GM10266 (cell line): ENCODE results near the gene WDR81.

ENCODE experiments used
- DNase-seq: peaks from one replicate; pipeline ENCODE4 v3.0.0; 2012; ENCODE audit errors: extremely low spot score
- TF ChIP-seq, protein P1 (sequence below): IDR thresholded peaks from 2 replicates; pipeline ENCODE4 v1.5.1; 2012; ENCODE audit warnings: mild to moderate bottlenecking, low read depth; ENCODE audit not compliant: control insufficient read depth, insufficient read depth; ENCODE audit errors: missing control alignments

WDR81 gene

DNA sequence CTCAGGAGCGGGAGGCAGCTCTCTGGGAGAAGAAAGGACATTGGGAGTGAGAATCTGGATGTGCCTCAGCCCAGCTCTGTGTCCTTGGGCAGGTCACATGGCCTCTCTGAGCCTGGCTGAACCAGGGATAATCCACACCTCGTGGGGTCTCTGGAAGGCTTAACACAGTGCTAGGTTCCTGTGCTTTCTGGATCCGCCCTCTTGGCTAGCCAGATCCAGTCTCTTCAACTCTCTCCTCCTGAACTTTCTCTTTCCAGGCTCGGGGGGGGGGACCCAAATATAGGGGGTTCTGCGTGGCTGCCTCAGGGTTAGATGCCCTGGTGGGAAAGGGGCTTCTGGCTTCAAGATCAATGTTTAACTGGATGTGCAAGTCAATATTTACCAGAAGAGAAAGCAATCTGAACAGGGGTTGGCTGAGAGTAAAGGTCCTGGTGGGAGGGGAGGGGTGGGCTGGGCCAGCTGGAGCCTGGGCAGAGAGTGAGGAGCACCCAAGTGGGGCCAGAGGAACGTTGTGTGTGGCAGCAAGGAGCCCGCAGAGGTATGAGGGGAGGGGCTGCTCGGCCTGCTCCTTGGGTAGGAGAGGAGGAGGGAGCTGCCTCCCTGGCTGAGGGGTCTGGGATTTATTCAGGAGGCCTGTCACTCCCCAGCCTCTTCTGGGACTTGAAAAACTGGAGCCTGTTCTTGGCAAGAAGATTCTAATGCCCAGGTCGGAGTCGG lies 18.0 kb downstream of the WDR81 start, which contains the start of gene SERPINF2:
Gene SERPINF2 (plus strand): TSS at position 501 of the 717 bp plus-strand sequence. CDS start 2,125 bp downstream, outside the sequence.
- TF ChIP-seq, protein P1, sequence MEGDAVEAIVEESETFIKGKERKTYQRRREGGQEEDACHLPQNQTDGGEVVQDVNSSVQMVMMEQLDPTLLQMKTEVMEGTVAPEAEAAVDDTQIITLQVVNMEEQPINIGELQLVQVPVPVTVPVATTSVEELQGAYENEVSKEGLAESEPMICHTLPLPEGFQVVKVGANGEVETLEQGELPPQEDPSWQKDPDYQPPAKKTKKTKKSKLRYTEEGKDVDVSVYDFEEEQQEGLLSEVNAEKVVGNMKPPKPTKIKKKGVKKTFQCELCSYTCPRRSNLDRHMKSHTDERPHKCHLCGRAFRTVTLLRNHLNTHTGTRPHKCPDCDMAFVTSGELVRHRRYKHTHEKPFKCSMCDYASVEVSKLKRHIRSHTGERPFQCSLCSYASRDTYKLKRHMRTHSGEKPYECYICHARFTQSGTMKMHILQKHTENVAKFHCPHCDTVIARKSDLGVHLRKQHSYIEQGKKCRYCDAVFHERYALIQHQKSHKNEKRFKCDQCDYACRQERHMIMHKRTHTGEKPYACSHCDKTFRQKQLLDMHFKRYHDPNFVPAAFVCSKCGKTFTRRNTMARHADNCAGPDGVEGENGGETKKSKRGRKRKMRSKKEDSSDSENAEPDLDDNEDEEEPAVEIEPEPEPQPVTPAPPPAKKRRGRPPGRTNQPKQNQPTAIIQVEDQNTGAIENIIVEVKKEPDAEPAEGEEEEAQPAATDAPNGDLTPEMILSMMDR = no peak
- DNase-seq = no peak

DNA sequence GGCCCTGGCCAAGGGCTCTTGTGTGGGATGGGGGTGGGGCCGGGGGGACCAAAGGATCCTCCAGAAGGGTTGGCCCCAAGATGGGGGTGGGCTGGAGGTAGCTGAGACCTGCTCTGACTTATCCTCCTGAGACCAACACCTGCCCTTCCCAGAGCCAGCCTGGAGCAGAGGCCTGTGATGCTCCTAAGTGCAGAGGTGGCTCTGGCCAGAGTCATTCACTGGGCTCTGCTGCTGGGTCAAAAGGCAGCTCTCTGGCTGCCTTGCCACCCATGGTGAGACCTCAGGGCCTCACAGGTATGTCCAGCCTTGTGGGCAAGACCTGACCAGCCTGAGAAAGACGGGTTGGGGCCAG lies 18.6 kb downstream of the WDR81 start:
- DNase-seq = no peak
- TF ChIP-seq, protein P1 = no peak

DNA sequence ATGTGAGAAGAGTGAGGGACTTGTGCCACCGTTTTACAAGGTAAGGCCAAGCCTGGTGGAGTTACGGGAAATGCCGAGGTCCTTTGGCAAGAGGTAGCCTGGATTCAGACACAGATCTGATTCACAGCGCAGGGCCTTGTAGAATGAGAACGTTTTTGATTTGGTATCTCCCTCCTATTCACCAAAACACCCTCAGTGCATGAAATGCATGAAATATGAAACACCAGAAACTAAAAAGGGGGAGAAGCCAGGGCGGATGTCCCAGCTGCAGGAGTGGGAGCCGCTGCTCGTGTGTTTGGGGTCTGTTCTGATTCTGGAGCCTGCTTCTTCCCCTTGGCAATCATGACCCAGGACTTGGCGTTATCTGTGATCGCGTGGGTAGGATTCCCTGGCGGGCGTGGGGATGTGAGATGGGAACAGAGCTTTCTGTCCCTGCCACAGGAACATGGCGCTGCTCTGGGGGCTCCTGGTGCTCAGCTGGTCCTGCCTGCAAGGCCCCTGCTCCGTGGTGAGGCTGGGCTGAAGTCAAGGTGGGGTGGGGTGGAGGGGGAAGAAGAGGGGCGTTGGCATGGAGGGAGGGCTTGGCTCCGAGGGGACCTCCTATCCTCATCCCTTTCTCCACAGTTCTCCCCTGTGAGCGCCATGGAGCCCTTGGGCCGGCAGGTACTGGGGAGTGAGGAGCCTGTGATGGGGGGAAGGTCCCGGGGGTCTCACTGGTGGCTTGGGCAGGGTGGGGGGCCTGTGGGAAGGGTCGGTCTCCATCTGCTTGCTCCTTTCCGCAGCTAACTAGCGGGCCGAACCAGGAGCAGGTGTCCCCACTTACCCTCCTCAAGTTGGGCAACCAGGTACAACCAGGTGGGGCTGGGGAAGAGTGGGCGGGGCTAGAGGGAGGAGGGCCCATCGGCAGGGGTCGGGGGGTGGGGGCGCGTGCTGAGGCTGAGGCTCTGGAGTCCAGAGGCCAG lies 20.3 kb downstream of the WDR81 start:
- DNase-seq = no peak
- TF ChIP-seq, protein P1 = no peak

DNA sequence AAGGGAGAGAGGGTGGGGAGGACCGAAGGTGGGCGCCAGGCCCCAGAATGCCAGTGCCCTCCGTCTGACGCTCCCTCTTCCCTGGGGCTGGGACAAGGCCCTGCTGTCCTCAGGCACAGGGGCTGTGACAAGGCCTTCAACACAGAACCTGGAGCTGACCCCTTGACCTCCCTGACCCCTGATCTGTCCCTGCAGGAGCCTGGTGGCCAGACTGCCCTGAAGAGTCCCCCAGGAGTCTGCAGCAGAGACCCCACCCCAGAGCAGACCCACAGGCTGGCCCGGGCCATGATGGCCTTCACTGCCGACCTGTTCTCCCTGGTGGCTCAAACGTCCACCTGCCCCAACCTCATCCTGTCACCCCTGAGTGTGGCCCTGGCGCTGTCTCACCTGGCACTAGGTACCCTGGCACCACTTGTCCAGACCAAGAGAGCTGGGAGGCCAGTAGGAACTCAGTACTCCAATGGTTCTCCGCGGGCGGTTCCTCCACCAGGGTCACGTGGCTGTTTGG lies 21.1 kb downstream of the WDR81 start:
- TF ChIP-seq, protein P1 = no peak
- DNase-seq = no peak

DNA sequence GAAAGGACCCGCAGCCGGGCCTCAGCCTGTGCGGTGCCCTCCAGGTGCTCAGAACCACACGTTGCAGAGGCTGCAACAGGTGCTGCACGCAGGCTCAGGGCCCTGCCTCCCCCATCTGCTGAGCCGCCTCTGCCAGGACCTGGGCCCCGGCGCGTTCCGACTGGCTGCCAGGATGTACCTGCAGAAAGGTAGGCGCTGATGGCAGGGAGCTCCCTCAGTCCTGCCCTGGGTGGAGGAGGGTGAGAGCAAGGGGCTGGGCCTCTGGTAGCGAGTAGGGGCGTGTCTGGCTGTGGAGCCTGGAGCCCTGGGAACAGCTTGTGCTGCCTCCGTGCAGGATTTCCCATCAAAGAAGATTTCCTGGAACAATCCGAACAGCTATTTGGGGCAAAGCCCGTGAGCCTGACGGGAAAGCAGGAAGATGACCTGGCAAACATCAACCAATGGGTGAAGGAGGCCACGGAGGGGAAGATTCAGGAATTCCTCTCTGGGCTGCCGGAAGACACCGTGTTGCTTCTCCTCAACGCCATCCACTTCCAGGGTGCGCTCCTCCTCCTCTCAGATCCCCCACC lies 22.6 kb downstream of the WDR81 start:
- no peak for DNase-seq
- TF ChIP-seq, protein P1 = no peak

DNA sequence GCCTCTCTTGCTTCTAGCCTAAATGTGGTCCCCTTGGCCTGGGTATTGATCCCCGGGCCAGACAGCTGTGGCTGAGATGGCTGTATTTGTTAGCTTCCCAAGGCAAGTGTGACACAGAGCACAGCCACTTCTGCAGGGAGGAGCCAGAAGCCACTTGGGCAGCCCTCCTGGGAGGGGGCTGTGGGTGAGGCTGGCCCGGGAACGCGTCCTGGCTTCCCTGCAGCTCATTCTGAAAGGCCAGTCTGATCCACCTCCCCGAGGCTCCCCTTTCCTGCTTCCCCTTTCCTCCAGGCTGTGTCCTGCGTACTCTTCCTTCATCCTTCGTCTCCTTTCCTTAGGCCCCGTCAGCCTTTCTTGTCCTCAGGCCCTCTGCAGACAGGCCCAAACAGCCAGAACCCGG lies 26.1 kb downstream of the WDR81 start:
- DNase-seq = no peak
- TF ChIP-seq, protein P1 = no peak
